Thyroid gland (tissue), 4 donors: Measurements from ENCODE around the gene DKKL1.

ENCODE experiments used
- CTCF ChIP-seq, 6 experiments: fragments of 200-600 bp in 3 of 6; fragments of 450-650 bp in 3 of 6; sonication (generic) in 3 of 6; IDR thresholded peaks; one replicate each; pipeline ENCODE4 v1.5.1; 2016 to 2019; ENCODE audit warnings: antibody characterized with exemption in 6 of 6, mild to moderate bottlenecking in 2 of 6, inconsistent platforms in 1 of 6, moderate library complexity in 1 of 6
- POLR2A ChIP-seq, 2 donors: fragments of 450-650 bp; IDR thresholded peaks; one replicate each; pipeline ENCODE4 v1.6.1; 2017; ENCODE audit warnings: antibody characterized with exemption in 2 of 2, mild to moderate bottlenecking in 2 of 2, moderate library complexity in 1 of 2

GRCh38 chr19:49423071-49423984 lies 59.7 kb downstream of the DKKL1 start, which contains the start of gene PTH2:
- TF ChIP-seq CTCF (IDR thresholded peaks at IDR 0.05) = no peak
- no peak for TF ChIP-seq POLR2A (IDR thresholded peaks at IDR 0.05)
